Hematopoietic multipotent progenitor cell treated with erythropoietin and hydrocortisone succinate and interleukin-3 and kit ligand, for 8 days (in vitro differentiated cells): ENCODE measurements around the gene SMPDL3B.
"Not testable (repeated sequence)": the region's sequence is repeated elsewhere in the genome, so short reads cannot be mapped to it uniquely, and the experiment has no call there.

Source experiments
- DNase-seq: peaks from one replicate; pipeline ENCODE4 v3.0.0-alpha.2; 2015

SMPDL3B gene

GRCh38 chr1:27971674-27972073 is 36.9 kb downstream of the SMPDL3B start:
- DNase-seq: no peak

GRCh38 chr1:27972141-27972540 is 37.3 kb downstream of the SMPDL3B start:
- DNase-seq: no peak

DNA sequence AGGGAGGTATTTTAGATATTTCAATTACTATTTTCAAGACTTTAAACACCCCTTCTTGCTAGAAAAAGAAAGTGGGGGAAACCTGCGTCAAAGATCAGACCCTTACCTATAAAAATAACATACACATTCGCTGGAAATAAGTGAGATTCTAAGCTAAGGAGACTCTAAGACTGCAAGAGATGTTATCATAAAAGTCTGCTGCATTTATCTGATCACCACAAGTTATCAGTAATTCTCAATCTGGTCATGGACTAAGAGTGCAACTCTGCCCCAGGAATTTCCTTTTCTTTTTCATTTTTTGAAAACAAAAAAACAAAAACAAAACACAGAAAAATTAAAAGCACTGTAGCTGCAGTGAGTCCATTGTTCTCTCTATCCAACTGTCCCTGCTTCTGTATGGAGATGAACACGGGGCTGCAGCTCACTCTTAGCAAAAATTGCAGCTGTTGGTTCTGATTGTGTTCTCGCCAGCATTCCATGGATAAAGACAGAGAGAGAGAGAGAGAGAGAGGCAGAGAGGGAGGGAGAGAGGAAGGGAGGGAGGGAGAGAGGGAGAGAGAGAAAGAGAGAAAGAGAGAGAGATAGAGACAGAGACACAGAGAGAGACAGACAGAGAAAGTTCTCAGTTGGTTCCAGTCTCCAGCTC is 39.1 kb downstream of the SMPDL3B start:
- no peak for DNase-seq

DNA sequence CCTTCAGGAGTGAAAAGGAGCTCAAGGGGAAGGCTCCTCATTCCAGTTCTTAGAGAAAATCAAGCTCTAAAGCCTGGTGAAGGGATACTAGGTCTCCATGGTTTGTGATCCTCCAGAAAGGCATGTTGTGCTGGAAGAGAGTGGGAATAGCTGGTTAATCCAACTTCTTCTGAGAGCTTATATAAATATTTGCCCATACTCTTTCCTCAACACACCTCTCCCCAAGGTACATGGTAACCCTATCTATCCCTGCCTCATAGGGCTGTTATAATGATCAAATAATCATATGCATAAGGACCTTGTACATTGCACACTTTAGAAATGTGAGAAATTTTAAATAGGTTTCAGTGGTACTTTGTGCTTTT is 39.6 kb downstream of the SMPDL3B start:
- DNase-seq: no peak

GRCh38 chr1:27979151-27979858 is 44.5 kb downstream of the SMPDL3B start:
- DNase-seq: peak; percentile 86

DNA sequence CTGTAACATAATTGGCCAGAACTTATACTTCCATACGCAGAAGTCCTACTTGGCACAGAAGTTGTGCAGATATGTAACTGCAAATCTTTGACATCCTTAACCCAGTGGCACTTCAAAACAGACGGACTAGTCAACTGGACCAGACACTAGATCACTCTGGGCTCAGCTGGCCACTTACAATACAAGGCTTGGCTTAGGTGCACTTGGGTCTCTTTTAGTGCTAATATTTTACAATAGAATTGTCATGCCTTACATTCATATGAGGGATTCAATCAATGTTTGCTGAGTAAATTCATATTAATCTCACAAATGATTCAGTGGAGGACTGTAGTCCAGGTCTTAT is 45.0 kb downstream of the SMPDL3B start:
- no peak for DNase-seq

DNA sequence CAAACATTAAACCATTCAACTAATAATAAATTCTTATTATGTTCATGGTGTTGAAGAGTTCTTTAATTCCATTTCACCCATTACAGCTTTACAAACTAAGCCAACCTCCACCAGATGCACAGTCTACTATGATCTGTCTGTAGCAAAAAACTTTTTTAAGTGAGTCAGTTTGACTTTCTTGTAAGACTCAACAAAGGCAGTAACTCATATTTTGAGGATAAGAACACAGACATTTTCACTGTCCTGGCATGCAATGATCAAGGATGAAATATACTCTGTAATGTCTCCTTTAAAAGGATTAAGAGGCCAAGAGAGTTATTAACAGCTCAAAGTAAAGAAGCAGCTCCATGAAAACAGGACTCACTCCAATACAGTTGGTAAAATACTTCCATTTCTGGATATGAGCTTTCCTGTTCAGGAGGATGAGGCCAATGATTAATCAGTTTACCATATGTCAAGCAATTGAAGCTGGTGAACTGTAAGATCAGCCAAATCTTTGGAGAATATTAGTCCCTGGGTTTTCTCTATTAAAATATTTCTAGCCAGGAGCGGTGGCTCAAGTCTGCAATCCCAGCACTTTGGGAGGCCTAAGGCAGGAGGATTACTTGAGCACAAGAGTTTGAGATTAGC is 45.5 kb downstream of the SMPDL3B start:
- no peak for DNase-seq

DNA sequence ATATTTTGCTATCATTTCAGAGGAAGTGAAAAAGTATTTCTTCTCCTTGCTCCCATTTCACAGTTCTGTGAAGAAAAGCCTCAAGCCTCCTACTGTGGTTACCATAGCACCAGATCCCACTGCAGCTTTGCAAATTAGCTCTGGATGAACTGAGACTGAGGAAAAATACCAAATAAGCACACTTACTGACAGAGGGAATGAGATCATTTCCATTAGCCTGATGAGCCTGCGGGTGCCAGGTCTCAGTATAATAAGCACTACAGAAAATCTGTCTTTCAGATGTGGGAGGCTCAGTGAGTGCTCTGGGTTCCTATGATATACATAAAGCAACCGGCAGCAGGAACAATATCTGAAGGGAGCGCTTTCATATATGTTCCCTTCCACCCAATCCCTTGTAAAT is 46.3 kb downstream of the SMPDL3B start:
- no peak for DNase-seq

- DNase-seq: no peak
Measured at GRCh38 chr1:27990920-27991537, 56.2 kb downstream of the SMPDL3B start.

- no peak for DNase-seq
Measured at GRCh38 chr1:27992276-27992675, 57.5 kb downstream of the SMPDL3B start.

- DNase-seq: no peak
Measured at GRCh38 chr1:27993241-27993640, 58.4 kb downstream of the SMPDL3B start.

- DNase-seq: peak; percentile 20
Measured at GRCh38 chr1:27994060-27994459, 59.3 kb downstream of the SMPDL3B start.

- not testable (repeated sequence) for DNase-seq
Measured at GRCh38 chr1:27994526-27994925, 59.7 kb downstream of the SMPDL3B start.

DNA sequence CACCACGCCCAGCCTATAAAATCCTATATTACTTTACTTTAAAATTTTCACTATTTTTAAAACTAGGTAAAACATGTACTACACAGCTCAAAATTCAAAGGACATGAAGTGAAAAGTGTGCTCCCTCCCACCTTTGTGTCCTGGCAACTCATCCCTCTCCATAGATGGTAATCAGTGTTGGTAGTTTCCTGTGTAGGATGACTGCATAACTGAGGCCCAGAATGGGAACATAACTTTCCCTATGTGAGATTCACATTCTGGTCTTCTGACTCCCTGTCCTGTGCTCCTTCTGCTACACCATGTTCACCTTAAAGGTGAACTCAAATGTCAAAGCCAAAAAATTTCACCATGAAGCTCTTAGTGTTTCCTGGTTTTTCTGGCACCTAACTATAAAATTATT is 64.3 kb downstream of the SMPDL3B start:
- no peak for DNase-seq

GRCh38 chr1:28002600-28002999 is 67.8 kb downstream of the SMPDL3B start:
- no peak for DNase-seq

DNA sequence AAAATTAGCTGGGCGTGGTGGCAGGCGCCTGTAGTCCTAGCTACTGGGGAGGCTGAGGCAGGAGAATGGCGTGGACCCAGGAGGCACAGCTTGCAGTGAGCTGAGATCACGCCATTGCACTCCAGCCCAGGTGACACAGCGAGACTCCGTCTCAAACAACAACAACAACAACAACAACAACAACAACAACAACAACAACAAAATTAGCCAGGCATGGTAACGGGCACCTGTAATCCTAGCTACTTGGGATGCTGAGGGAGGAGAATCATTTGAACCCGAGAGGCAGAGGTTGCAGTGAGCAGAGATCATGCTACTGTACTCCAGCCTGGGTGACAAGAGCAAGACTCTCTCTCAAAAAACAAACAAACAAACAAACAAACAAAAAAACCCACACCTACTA is 68.3 kb downstream of the SMPDL3B start:
- DNase-seq: not testable (repeated sequence)
